Thymus (tissue), 11 donors: ENCODE results near the gene SLC9A7. TPM values are rescaled to one million over a fixed set of nuclear protein-coding genes. Genes with fewer than 3 reads are reported as not detected.
"Not testable (repeated sequence)": the region's sequence is repeated elsewhere in the genome, so short reads cannot be mapped to it uniquely, and the experiment has no call there.

Experiments
- DNase-seq, 9 donors: peaks; one replicate each; pipeline ENCODE4 v3.0.0-alpha.2; 2013; ENCODE audit warnings: low spot score in 9 of 9, low read depth in 6 of 9, missing footprints in 1 of 9
- H3K27ac ChIP-seq, 2 donors: one replicate each; pipeline ENCODE4 v1.5.1; 2013; ENCODE audit warnings: control low read depth in 1 of 2, low read depth in 1 of 2, low read length in 1 of 2, mild to moderate bottlenecking in 1 of 2, moderate library complexity in 1 of 2
- H3K27me3 ChIP-seq, 2 donors: one replicate each; pipeline ENCODE4 v1.5.1; 2013; ENCODE audit warnings: low read length in 1 of 2; ENCODE audit not compliant: control insufficient read depth in 2 of 2, insufficient read depth in 1 of 2
- H3K36me3 ChIP-seq, 2 donors: one replicate each; pipeline ENCODE4 v1.5.1; 2013; ENCODE audit warnings: low read length in 1 of 2, mild to moderate bottlenecking in 1 of 2, moderate library complexity in 1 of 2; ENCODE audit not compliant: control insufficient read depth in 2 of 2, insufficient read depth in 2 of 2
- H3K4me1 ChIP-seq, 2 donors: one replicate each; pipeline ENCODE4 v1.5.1; 2013; ENCODE audit warnings: low read length in 2 of 2; ENCODE audit not compliant: control insufficient read depth in 2 of 2, insufficient read depth in 2 of 2
- H3K4me3 ChIP-seq, 2 donors: one replicate each; pipeline ENCODE4 v1.5.1; 2013; ENCODE audit warnings: low read length in 2 of 2, control low read depth in 1 of 2, mild to moderate bottlenecking in 1 of 2
- H3K9me3 ChIP-seq, 2 donors: one replicate each; pipeline ENCODE4 v1.5.1; 2013; ENCODE audit warnings: low read length in 1 of 2, mild to moderate bottlenecking in 1 of 2; ENCODE audit not compliant: control insufficient read depth in 2 of 2, insufficient read depth in 1 of 2
- WGBS: extraction: QIAGEN DNeasy Blood & Tissue Kit; methylation state at CpG from one replicate; pipeline ENCODE4 v1.1.7; 2013; 5-methylcytosine and 5-hydroxymethylcytosine counted together
- polyA plus RNA-seq: library from polyadenylated mRNA; stranded (reverse); fragments of 200-250 nt; gene quantifications from one replicate; pipeline ENCODE4 v1.2.3, GENCODE V29; 2013
- total RNA-seq: library from RNA; stranded (reverse); fragments of 120-200 nt; gene quantifications from one replicate; pipeline ENCODE4 v1.2.4, GENCODE V29; 2013
- donor health status: healthy.

Gene SLC9A7
- total and polyA plus RNA-seq, 2 donors = 3.5 to 10.3 TPM

DNA sequence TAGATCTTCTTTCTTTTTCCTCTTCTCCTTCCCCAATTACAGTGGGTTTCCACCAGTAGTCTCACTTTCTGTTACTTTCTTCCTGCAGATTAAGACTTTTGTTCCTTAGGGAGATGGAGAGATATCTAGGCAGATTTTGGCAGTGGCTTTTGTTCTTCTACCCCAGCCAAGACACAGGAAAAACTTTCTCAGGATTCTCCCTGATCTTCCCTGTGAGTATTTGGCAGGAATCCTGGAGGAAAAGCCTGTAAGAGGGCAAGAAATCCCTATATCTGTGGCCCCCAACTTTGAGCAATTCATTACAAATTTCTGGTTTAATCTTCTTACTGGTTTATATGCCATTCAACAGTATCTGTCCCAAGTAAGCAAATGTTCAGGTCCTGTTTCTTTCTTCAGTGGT is 21.9 kb downstream of the SLC9A7 start:
- Histone ChIP-seq H3K27me3 (no peaks in the 10 kb centered on the region), H3K9me3 (no peaks in the 10 kb centered on the region), H3K4me3 (no peak overlapping the region), H3K36me3 (no peaks in the 10 kb centered on the region), H3K27ac (no peak overlapping the region), H3K4me1 (no peaks in the 10 kb centered on the region)
- DNase-seq = no peak

DNA sequence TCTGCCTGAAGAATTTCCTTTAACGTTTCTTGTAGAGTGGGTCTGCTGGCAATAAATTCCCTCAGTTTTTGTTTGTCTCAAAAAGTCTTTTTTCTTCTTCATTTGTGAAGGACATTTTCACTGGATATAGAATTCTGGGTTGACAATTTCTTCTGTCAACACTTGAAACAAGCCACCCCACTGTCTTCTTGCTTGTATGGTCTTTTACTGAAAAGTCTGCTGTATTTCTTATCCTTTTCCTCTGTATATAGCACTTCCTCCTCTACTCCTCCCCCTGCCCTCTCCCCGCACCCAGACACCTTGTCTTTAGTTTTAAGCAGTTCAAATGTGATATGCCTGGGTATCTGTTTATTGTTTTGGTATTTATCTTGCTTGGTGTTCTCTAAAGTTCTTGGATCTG is 23.3 kb downstream of the SLC9A7 start:
- Histone ChIP-seq H3K9me3 (no peaks in the 10 kb centered on the region), H3K4me1 (no peaks in the 10 kb centered on the region), H3K36me3 (no peaks in the 10 kb centered on the region), H3K4me3 (no peak overlapping the region), H3K27me3 (no peaks in the 10 kb centered on the region), H3K27ac (no peak overlapping the region)
- no peak for DNase-seq
- over 99% methylated on average over 2 of the region's 2 CpGs for WGBS

DNA sequence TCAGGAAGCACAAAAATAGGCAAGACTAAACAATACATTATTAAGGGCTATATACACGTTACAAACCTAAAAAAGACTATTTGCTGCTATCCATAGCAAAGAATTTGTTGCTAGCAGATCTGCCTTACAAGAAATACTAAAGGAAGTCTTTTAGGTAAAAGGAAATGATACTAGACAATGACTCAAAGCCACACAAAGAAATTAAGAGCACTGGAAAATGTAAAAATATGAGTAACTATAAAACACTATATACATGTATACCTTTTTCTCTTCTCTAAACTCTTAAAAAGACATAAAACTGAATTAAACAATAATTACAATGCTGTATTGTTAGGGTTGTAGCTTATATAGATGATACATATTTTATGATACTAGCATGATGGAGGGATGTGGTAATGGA is 25.7 kb downstream of the SLC9A7 start:
- Histone ChIP-seq H3K27ac (no peak overlapping the region), H3K4me3 (no peak overlapping the region), H3K36me3 (no peaks in the 10 kb centered on the region), H3K27me3 (no peaks in the 10 kb centered on the region), H3K9me3 (no peaks in the 10 kb centered on the region), H3K4me1 (no peaks in the 10 kb centered on the region)
- 94% methylated on average over 1 of the region's 1 CpG for WGBS
- DNase-seq = no peak

DNA sequence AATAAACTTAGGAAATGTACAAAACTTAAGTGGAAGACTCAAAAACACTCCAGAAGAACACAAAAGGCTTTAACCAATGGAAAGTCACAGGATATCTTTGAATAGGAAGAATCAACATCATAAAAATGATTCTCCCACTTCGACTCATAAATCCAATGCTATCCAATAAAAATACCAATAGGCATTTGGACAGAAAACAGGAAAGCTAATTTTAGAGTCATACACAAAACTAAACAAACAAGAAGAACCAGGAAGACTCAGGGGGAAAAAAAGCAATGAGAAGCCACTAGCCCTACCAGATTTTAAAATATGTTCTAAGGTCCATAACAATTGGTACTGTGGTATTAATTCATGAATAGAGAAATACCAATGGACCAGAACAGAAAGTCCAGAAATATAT is 28.2 kb downstream of the SLC9A7 start:
- Histone ChIP-seq H3K9me3 (no peaks in the 10 kb centered on the region), H3K27ac (no peak overlapping the region), H3K4me3 (no peak overlapping the region), H3K36me3 (no peaks in the 10 kb centered on the region), H3K4me1 (no peaks in the 10 kb centered on the region), H3K27me3 (no peaks in the 10 kb centered on the region)
- WGBS = 98% methylated on average over 1 of the region's 1 CpG
- DNase-seq = no peak

DNA sequence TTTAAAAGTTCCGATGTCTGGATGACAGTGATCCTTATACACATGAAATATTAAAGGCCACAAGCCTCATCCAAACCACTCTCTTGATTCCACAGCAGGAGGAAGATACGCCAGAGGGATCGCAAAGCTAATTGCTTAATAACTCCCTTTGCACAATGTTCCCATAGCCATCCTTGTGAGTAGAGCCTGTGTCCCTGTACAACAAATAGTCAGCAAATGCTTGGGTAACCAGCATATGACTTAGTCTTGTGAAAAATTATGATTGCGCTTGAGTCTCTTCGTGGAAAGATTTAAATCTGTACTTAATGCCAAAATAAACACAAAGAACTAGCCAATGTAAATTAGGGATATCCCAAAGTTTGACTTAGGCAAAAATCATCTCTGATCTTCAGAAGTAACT is 31.5 kb downstream of the SLC9A7 start:
- H3K27ac ChIP-seq = no peak overlapping the region
- WGBS = 96% methylated on average over 5 of the region's 5 CpGs
- no peaks in the 10 kb centered on the region for H3K36me3 ChIP-seq
- DNase-seq = no peak
- H3K9me3 ChIP-seq = no peaks in the 10 kb centered on the region
- H3K4me1 ChIP-seq = no peaks in the 10 kb centered on the region
- no peak overlapping the region for H3K4me3 ChIP-seq
- no peaks in the 10 kb centered on the region for H3K27me3 ChIP-seq

DNA sequence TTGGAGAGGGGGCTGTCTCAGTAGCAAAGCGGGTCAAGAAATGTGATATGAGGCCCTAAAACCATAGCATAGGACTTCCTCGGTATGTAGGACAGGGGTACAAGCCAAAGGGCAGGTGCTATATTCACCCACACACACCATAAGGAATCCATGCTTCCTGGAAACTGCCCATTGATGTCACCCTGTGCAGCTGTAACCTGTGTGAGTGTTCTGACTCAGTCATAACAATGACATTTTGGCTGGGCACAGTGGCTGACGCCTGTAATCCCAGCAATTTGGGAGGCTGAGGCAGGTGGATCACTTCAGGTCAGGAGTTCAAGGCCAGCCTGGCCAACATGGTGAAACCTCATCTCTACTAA is 35.4 kb downstream of the SLC9A7 start:
- H3K36me3 ChIP-seq, H3K4me1 ChIP-seq, DNase-seq, H3K27ac ChIP-seq, H3K27me3 ChIP-seq, H3K9me3 ChIP-seq, H3K4me3 ChIP-seq: not testable (repeated sequence)
- 97% methylated on average over 3 of the region's 3 CpGs for WGBS

DNA sequence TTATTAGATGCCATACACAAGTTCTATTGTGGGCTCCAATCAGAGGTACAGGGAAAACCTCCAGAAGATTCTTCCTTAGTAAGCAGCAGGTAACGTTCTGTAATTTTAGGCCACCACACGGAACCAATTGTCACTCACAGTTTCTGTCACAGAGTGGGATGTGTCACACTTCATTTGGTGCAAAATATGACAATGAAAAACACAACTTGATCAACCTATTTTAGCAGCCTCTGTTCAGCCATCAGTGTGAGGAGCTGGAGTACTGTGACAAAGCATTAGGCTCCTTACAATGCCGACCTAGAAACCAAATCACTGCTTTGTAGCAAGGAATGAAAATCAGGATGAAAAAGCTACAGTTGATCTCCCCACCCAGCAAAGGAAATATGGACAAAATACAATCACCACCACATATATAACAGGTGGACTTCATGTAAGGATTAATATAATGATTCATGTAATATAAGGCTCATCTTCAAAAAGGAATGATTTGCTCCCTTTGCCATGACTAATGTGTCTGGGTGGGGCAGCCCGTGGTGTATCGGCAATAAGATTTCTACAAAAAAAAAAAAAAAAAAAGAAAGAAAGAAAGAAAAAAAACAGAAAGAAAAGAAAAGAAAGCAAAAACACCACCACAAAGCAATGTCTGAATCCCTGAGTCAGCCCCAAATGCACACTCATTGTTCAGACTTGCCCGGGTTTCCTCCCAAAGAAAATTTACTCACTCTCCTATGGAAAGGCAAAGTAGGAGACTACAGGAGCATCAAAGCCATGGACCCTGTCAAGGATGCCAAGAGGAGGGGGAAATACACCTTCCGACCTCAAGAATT is 36.0 kb downstream of the SLC9A7 start:
- 80% methylated on average over 7 of the region's 7 CpGs for WGBS
- no peak overlapping the region for H3K27ac ChIP-seq
- H3K9me3 ChIP-seq = no peaks in the 10 kb centered on the region
- no peak overlapping the region for H3K4me3 ChIP-seq
- no peak for DNase-seq
- H3K4me1 ChIP-seq = no peaks in the 10 kb centered on the region
- no peaks in the 10 kb centered on the region for H3K36me3 ChIP-seq
- no peaks in the 10 kb centered on the region for H3K27me3 ChIP-seq

DNA sequence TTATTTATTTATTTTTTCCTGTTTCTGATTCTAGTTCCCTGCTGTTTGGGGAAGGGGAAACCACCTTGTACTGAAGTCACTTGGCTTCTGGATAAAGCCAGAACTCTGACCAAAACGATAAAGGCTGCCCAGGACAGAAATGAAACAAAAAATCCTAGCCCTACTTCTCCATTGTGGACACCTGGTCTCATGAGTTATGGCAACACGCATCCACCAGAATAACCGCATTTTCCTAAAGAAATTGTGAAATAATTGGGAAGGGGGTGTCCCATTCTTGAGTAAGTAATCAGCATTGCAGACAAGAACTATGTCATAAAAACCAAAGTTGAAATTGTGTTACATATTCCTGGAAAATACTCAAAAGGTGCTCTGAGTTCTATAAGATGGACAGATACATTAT is 42.1 kb downstream of the SLC9A7 start:
- H3K27ac ChIP-seq = no peak overlapping the region
- no peak for DNase-seq
- WGBS = 59% methylated on average over 3 of the region's 3 CpGs

DNA sequence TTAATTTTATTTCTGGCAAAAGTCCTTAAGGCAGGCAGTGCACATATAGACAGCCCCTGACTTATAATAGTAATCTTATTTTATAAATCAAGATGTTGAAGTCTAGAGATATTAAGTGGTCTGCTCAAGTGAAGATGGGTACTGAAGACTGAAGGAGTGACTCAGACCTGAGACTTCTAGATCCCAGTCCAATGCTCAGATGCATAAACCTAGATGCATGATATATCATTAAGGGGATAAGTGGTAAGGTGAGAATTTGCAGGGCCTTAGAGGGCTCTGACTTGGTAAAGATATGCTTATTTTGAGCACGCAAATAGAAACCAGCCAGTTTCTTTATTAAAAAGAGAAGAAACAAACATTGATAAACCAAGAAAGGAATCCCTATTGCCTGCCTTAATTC is 42.9 kb downstream of the SLC9A7 start:
- Histone ChIP-seq H3K9me3 (no peaks in the 10 kb centered on the region), H3K36me3 (no peaks in the 10 kb centered on the region), H3K4me1 (peaks cover 0 to under 1% of the 10 kb centered on the region in 2 donors), H3K4me3 (no peak overlapping the region), H3K27me3 (no peaks in the 10 kb centered on the region), H3K27ac (no peak overlapping the region)
- DNase-seq = no peak
- WGBS = 94% methylated on average over 1 of the region's 1 CpG

More for the DNA sequence above, 42.1 kb downstream of the SLC9A7 start:
- no peaks in the 10 kb centered on the region for H3K4me1 ChIP-seq
- H3K36me3 ChIP-seq = no peaks in the 10 kb centered on the region
- H3K4me3 ChIP-seq = no peak overlapping the region
- H3K27me3 ChIP-seq = no peaks in the 10 kb centered on the region
- H3K9me3 ChIP-seq = no peaks in the 10 kb centered on the region
